Coronary artery (tissue), 2 donors: ENCODE data around the gene NCAM1.

Experiments
- DNase-seq: peaks from one replicate; pipeline ENCODE4 v3.0.0-alpha.2; 2017; ENCODE audit warnings: low spot score
- H3K27ac ChIP-seq, 2 donors: fragments of 200-600 bp; sonication (generic); one replicate each; pipeline ENCODE4 v1.5.1; 2016 to 2019
- H3K4me3 ChIP-seq: fragments of 200-600 bp; sonication (generic); 2 replicates; pipeline ENCODE4 v1.5.1; 2016; ENCODE audit warnings: mild to moderate bottlenecking, moderate library complexity
- CTCF ChIP-seq: fragments of 200-600 bp; sonication (generic); IDR thresholded peaks from one replicate; pipeline ENCODE4 v1.5.1; 2019; ENCODE audit warnings: antibody characterized with exemption

Gene NCAM1

GRCh38 chr11:112983887-112984286 lies 22.7 kb downstream of the NCAM1 start:
- H3K27ac ChIP-seq = no peak overlapping the region
- no peak for DNase-seq
- no peak for TF ChIP-seq CTCF

GRCh38 chr11:112989198-112989597 lies 28.0 kb downstream of the NCAM1 start:
- no peak for TF ChIP-seq CTCF

More at GRCh38 chr11:112983887-112984286, 22.7 kb downstream of the NCAM1 start:
- no peak overlapping the region for H3K4me3 ChIP-seq

GRCh38 chr11:112993808-112994207 lies 32.6 kb downstream of the NCAM1 start:
- no peak for TF ChIP-seq CTCF
- no peak overlapping the region for H3K4me3 ChIP-seq
- H3K27ac ChIP-seq = no peak overlapping the region
- no peak for DNase-seq

More at GRCh38 chr11:112989198-112989597, 28.0 kb downstream of the NCAM1 start:
- no peak for DNase-seq
- no peak overlapping the region for H3K4me3 ChIP-seq
- H3K27ac ChIP-seq = no peak overlapping the region

GRCh38 chr11:112995423-112996090 lies 34.3 kb downstream of the NCAM1 start:
- no peak for TF ChIP-seq CTCF
- DNase-seq = no peak
- H3K27ac ChIP-seq = no peak overlapping the region
- H3K4me3 ChIP-seq = no peak overlapping the region

- DNase-seq = no peak
- Histone ChIP-seq H3K27ac (no peak overlapping the region), H3K4me3 (no peak overlapping the region)
- TF ChIP-seq CTCF = no peak
Measured at GRCh38 chr11:112996994-112997393, 35.8 kb downstream of the NCAM1 start.

GRCh38 chr11:112997857-112998466 lies 36.7 kb downstream of the NCAM1 start:
- H3K27ac ChIP-seq = no peak overlapping the region
- DNase-seq = no peak
- no peak for TF ChIP-seq CTCF

GRCh38 chr11:112999520-112999919 lies 38.3 kb downstream of the NCAM1 start:
- no peak for TF ChIP-seq CTCF
- H3K4me3 ChIP-seq = no peak overlapping the region
- DNase-seq = no peak
- H3K27ac ChIP-seq = no peak overlapping the region

More at GRCh38 chr11:112997857-112998466, 36.7 kb downstream of the NCAM1 start:
- no peak overlapping the region for H3K4me3 ChIP-seq
